ENCODE data around the gene PARL. TPM values are rescaled to one million over a fixed set of nuclear protein-coding genes. Genes with fewer than 3 reads are reported as not detected.

PARL gene
- total RNA-seq, 2 donors from 2014 or later, result 36.4 to 44.5 TPM

DNA sequence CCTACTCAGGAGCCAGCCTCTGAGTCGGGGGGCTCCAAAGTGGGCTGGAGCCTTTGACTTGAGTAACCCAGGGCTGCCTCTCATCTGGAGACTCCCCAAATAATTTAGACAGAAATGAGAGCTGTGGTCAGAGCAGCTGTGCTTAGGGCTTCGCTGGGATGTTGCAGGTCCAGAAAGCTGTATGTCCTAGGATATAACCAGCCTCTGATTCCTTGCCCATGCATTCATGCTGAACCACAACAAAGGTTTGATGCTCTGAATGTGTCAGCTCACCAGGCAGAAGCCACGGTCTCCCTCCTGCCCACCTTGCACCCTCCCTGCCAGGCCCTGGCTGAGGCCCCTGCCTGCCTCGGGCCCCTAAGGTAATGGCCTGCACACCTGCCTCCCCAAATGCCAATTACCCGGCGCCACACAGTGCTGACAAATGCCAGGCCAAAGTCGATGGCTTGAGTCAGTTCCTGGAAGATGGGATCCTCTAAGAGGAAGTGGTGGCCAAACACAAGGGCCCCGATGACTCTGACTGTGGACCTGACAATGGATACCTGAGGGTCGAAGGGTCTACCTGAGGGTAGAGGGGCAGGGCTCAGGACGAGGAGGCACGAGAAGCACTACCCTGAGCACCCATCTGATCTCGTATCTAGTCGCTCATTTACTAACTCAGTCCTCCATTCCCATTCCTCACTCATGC lies 21.7 kb upstream of the PARL start:
- no peak for ATAC-seq (ENCODE audit: insufficient number of reproducible peaks, low FRiP score, low read depth)

DNA sequence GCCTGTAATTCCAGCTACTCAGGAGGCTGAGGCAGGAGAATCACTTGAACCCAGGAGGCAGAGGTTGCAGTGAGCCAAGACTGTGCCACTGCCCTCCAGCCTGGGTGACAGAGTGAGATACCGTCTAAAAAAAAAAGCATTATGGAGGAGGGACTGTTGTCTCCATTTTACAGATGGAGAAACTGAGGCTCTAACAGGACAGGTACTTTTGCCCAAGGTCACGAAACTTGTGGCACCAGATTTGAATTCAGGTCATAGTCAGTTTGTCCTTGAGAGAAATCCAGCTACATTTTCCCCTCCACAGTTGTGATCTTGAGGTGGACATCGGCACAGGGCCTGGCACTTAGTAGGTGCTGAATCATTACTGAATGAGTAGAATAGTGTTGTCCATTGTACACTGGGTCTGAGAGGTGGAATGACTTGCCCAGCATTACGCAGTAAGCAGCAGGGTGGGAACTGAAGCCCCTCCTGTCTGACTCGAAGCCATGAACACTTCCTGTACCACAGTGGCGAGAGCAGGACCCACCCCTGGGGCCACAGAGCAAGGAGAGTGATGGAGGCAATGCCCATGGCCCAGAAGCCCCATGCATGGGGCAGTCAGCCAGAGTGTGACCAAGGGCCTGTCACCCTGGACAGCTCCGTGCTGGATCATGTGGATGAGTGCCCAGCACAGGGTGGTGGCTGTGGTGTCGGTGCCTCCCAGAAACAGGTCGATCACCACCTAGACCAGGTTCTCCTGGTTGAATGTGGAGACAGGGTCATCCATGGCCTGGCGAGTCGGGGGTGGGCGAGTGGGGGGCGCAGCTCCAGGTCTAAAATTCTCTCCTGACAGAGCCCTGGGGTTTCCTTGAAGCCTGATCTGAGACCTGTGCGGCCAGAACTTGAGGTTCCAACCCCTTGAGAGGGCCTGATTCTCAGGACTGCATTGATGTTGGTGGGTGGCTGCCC lies 20.4 kb upstream of the PARL start:
- Histone ChIP-seq H3K9me3 (no peaks in the 10 kb centered on the region), H3K27me3 (replicated peaks; ENCODE audit: insufficient read depth) (no peaks in the 10 kb centered on the region), H3K4me3 (no peak overlapping the region), H3K36me3 (no peaks in the 10 kb centered on the region), H3K4me1 (ENCODE audit: control insufficient read depth in 1 of 2, low read depth in 2 of 2) (no peaks in the 10 kb centered on the region), H3K27ac (no peak overlapping the region)
- DNase-seq (ENCODE audit: low spot score), result no peak
- ATAC-seq (ENCODE audit: insufficient number of reproducible peaks, low FRiP score, low read depth), result no peak
- TF ChIP-seq, protein P1, sequence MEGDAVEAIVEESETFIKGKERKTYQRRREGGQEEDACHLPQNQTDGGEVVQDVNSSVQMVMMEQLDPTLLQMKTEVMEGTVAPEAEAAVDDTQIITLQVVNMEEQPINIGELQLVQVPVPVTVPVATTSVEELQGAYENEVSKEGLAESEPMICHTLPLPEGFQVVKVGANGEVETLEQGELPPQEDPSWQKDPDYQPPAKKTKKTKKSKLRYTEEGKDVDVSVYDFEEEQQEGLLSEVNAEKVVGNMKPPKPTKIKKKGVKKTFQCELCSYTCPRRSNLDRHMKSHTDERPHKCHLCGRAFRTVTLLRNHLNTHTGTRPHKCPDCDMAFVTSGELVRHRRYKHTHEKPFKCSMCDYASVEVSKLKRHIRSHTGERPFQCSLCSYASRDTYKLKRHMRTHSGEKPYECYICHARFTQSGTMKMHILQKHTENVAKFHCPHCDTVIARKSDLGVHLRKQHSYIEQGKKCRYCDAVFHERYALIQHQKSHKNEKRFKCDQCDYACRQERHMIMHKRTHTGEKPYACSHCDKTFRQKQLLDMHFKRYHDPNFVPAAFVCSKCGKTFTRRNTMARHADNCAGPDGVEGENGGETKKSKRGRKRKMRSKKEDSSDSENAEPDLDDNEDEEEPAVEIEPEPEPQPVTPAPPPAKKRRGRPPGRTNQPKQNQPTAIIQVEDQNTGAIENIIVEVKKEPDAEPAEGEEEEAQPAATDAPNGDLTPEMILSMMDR (IDR thresholded peaks at IDR 0.05), result no peak

More for the DNA sequence above, 21.7 kb upstream of the PARL start:
- no peaks in the 10 kb centered on the region for H3K4me1 ChIP-seq (ENCODE audit: control insufficient read depth in 1 of 2, low read depth in 2 of 2)
- DNase-seq (ENCODE audit: low spot score), result no peak
- H3K27me3 ChIP-seq (replicated peaks; ENCODE audit: insufficient read depth), result no peaks in the 10 kb centered on the region
- no peaks in the 10 kb centered on the region for H3K36me3 ChIP-seq
- H3K9me3 ChIP-seq, result no peaks in the 10 kb centered on the region
- H3K4me3 ChIP-seq, result no peak overlapping the region
- TF ChIP-seq, protein P1 (IDR thresholded peaks at IDR 0.05), result no peak
- no peak overlapping the region for H3K27ac ChIP-seq

DNA sequence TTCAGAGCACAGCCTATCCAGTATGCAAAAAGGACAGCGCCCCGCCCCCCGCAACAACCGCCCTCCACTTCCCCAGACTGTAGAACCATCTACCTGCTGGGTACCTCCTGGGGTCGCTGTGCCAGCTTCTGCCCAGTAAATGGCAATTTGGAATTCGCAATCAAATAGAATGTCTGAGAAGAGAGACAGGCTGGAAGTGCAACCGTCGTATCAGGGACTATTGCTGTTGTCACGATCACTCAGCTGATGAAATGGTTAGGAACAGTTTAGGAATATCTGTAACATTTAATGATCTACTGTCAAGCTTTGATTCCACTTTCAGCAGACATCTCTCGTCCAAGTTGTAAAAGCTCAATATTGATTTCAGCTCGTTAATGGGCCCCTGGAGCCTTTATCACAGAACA lies 13.3 kb upstream of the PARL start:
- DNase-seq (ENCODE audit: low spot score) (no peak), ATAC-seq (ENCODE audit: insufficient number of reproducible peaks, low FRiP score, low read depth) (no peak)
- H3K36me3 ChIP-seq, result no peaks in the 10 kb centered on the region
- no peak overlapping the region for H3K27ac ChIP-seq
- TF ChIP-seq, protein P1 (IDR thresholded peaks at IDR 0.05), result no peak
- H3K4me3 ChIP-seq, result no peak overlapping the region
- no peaks in the 10 kb centered on the region for H3K4me1 ChIP-seq (ENCODE audit: control insufficient read depth in 1 of 2, low read depth in 2 of 2)
- no peaks in the 10 kb centered on the region for H3K9me3 ChIP-seq
- H3K27me3 ChIP-seq (replicated peaks; ENCODE audit: insufficient read depth), result no peaks in the 10 kb centered on the region

DNA sequence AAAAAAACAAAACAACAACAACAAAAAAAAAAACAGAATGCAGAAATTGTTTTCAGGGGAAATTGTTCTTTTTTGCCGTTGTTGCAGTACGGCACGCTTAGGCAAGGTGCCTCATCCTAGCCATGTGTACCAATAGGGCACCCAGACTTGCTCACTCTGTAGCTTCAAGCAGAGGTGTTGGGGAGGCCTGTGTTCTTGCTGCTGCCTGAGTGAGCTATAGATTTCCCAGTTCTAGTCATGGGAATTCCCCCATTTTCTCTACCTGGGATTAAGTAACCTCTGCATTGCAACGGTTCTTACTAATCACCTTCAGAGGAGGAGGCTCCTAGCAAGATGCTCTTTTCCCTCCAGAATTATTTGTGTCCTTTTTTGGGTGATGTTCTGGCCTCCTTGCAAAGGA lies 12.9 kb upstream of the PARL start:
- Histone ChIP-seq H3K4me1 (ENCODE audit: control insufficient read depth in 1 of 2, low read depth in 2 of 2) (no peaks in the 10 kb centered on the region), H3K27me3 (replicated peaks; ENCODE audit: insufficient read depth) (no peaks in the 10 kb centered on the region), H3K36me3 (no peaks in the 10 kb centered on the region), H3K27ac (no peak overlapping the region), H3K9me3 (no peaks in the 10 kb centered on the region), H3K4me3 (no peak overlapping the region)
- TF ChIP-seq, protein P1 (IDR thresholded peaks at IDR 0.05), result no peak
- DNase-seq (ENCODE audit: low spot score) (no peak), ATAC-seq (ENCODE audit: insufficient number of reproducible peaks, low FRiP score, low read depth) (no peak)

DNA sequence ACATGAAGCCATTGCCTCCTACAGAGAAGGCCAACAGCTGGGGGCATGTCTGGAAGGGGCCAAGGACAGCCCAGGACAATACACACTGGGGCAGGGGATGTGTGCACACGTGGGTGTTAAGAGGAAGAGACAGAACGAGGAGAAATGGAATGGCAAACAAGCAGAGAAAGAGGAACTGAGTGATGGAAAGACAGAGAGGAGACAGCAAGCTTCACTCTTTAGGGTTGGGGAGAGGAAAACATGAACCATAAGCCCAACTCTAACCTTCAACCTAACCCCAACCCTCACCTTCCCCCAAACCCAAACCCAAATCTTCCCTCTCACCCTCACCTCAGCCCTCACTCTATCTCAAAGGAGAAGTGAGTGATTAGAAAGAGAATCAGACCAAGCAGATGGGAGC lies 11.9 kb upstream of the PARL start:
- Histone ChIP-seq H3K9me3 (no peaks in the 10 kb centered on the region), H3K36me3 (no peaks in the 10 kb centered on the region), H3K4me3 (no peak overlapping the region), H3K4me1 (ENCODE audit: control insufficient read depth in 1 of 2, low read depth in 2 of 2) (no peaks in the 10 kb centered on the region), H3K27me3 (replicated peaks; ENCODE audit: insufficient read depth) (no peaks in the 10 kb centered on the region), H3K27ac (no peak overlapping the region)
- TF ChIP-seq, protein P1 (IDR thresholded peaks at IDR 0.05), result no peak
- ATAC-seq (ENCODE audit: insufficient number of reproducible peaks, low FRiP score, low read depth), result no peak
- DNase-seq (ENCODE audit: low spot score), result no peak
